ENCODE measurements around the gene MT1H.

- TF ChIP-seq CTCF (optimal IDR thresholded peaks at IDR 0.05 in 1 of 3, IDR thresholded peaks at IDR 0.05 in 1 of 3, conservative IDR thresholded peaks at IDR 0.05 in 1 of 3; ENCODE audit: extremely low read depth in 1 of 3, insufficient read depth in 2 of 3, low read length in 3 of 3), result no peak
- TF ChIP-seq EZH2 (IDR thresholded peaks at IDR 0.05; ENCODE audit: low read length), result no peak
Observed at GRCh38 chr16:56702836-56703235, 33.2 kb downstream of the MT1H start.
